ENCODE data around the gene AKT1S1.

Gene AKT1S1

DNA sequence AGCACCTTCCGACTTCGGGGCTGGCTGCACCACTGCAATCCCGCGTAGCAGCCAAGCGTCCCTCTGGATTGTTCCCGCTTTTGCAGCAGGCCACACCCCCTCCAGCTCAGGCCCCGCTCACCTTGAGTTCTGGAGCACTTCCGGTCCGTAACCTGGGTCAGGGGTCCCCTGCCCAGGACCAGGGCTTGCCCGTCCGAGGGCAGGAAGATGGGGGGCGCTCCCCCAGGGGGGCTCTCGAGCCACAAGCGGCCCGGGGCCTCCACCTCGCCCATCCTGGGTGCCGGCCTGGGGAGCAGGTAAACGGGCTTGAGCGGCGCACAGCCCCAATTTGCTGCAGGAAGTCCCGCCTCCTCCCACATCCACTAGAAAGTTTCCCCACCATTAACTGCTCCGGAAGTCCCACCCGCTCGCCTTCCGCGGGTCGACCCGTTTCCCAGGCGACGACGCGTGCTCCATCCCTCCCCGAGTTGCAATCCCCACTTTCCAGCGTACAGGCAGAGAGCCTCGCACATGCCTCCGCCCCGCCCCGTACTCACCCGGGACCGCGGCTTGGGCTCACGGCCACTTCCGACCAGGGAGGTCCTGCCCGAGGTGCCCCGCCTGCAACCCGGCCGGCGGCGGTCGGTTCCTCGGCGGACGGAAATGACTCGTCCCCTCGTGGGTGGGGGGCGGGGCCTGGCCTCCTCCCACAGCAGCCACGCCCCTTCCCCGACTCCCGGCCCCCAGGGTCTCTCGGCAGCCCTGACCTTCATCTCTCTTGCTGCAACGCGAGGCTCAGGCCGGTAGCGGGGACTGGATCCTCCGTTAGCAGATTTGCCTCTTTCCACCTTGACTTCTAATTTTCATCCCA, 10.0 kb downstream of the AKT1S1 start, which contains the start of gene PNKP:
PNKP (minus strand) TSS at position 644 of the 850 bp plus-strand sequence; CDS start at position 272, 372 bp downstream.
- peak; percentile 92 to 95 for DNase-seq

DNA sequence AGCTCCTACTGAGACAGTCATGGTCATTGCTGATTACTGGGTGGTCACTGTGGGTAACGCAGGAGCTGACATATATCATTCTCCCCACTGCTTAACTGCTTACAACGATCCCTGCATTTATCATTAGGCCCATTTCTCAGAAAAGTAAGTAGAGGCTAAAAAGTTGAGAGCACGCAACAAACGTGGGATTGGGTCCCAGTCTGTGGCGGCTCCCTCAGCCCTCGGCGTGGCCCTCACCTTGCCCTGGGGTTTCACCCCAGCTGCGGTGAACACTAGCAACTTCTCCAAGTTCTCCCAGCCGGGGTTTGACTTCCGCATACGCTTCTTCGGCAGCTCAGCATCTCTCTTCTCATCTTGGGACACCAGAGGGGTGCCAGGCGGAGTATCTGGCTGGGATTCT, 12.3 kb downstream of the AKT1S1 start:
- peak in 1 of 2 experiments; percentile 59 for DNase-seq

DNA sequence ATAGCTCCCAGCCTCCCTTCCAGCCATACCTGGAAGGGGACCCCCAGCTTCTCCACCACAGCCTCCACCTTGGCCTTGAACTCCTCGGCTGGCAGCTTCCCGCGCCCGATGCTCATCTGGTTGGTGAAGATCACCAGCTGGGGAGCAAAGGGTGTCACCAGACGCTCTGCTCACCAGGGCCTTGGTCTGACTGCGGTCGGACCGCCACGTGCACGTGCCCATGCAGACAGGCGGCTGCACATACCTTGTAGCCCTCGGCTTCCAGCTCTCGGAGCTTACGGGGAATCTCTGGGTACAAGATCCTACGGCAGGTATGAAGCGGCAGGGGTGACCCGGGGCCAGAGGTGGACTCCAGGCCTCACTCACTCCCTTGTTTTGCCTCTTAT, 13.2 kb downstream of the AKT1S1 start:
- no peak for DNase-seq

DNA sequence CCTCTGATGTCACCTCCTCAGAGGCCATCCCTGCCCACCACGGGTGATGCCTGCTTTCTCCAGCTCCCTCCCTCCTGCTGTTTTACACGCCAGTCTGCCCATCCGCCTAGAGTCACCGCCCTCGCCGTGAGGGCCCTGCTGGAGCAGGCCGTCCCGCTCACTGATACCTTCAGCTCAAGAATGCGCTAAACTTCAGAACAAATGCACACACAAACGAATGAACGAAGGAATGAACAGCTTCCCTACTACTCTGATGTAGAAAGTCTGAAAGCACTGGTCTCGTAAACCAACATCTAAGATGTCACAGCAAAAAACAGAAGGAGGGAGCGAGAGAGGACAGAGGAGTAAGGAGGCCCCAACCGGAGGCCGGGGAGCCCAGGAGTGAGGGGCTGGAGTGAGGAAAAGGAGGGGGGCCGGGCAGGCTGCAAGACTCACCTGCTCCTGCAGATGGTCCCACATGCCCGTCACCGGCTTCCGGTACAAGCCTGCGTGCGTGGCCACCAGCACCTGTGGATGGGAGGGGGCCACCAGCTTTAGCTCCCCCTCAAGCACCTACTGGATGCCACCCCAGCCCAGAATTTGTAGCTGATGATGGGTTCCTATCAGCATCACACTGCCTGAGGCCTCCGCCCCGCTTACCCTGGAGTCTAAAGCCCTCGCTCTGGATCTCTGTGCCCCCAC, 13.8 kb downstream of the AKT1S1 start:
- no peak for DNase-seq

DNA sequence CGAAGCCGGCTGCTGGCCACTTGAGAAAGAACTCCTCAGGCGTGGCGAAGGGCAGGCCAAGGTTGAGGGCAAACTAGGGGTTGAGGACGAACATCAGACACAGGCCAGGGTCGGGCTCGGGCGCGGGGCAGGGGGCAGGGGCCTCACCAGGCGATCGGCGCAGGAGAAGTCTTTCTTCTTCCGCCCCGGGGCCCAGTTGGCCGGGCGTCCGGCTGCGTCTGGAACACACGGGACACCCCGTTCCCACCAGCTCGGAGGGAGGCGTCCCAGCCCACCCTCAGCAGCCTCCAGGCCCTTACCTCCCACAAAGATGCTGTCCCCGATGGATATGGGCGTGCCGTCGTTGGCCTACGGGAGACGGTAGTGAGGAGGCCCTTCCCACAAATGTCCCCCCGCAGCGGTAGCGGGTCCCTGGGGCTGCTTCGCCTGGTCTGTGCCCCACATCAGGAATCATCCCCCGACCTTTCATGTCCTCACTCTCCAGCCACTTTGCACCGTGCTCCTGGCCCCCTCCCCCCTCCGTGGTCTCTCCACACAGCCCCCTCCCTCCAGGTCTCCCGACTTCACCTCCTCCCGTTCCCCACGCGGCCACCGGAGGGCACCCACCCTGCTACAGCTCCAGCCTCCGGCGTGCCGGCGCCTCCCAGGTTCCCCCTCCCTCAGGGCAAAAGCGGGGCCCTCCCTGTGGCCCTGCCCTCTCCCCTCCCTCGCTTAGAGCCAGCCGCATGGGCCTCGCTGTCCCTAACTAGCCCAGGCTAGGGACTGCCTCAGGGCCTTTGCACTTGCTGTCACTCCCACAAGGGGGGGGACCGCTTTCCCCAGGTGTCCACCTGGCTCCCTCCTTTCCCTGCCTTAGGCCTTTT, 14.5 kb downstream of the AKT1S1 start:
- peak; percentile 31 to 36 for DNase-seq

DNA sequence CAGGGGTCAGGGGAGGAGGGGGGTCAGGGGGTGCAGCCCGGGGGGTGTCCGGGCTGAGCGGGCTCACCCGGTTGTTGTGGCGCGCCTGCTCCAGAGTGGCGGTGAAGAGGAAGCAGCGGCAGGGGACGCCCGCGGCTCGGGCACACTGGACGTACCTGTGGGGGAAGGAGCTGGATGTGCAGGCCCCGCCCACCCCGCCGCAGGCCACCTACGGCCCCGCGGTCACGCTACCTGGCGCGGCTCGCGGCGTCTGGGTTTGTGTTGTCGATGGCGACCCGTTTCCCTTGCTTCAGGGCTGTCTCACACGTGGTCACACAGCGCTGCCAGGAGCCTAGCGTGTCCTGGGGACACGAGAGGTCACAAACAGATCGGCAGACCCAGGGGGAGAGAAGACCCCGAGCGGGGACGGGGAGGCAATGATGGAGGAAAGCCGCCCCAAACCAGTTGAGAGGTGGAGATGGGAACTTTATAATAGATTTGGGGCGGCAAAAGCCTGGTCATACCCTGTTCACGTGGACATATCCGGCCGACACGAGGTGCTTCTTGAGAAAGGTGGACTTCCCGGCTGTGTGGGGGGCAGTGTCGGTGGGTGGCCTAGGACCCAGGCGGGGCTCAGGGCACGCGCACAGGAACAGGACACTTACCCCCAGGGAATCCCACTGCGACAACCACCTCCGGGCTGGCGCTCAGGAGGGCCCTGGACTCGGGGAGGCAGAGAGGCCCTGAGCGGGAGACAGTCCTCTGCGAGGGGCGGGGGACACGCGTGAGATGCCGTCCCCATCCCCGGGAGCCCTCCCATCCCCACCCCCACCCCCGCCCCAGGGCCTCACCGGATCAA, 15.4 kb downstream of the AKT1S1 start:
- DNase-seq = no peak

DNA sequence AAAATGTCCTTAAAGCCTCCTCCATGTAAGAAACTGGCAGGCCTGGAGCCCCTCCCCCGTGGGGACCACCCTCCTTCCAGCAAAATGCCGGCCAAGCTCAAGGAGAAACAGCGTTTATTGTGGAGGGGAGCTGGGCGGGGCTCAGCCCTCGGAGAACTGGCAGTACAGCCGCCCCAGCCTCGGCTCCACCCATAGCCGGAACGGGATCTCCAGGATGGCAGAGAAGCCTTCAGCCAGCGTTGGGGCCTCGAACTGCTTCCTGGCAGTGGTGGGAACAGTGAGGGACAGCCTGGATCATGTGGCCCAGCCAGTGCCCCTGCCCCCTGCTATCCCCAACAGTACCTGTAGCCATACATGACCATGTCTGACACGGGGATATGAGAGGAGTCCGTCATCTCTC, 16.0 kb downstream of the AKT1S1 start:
- no peak for DNase-seq

DNA sequence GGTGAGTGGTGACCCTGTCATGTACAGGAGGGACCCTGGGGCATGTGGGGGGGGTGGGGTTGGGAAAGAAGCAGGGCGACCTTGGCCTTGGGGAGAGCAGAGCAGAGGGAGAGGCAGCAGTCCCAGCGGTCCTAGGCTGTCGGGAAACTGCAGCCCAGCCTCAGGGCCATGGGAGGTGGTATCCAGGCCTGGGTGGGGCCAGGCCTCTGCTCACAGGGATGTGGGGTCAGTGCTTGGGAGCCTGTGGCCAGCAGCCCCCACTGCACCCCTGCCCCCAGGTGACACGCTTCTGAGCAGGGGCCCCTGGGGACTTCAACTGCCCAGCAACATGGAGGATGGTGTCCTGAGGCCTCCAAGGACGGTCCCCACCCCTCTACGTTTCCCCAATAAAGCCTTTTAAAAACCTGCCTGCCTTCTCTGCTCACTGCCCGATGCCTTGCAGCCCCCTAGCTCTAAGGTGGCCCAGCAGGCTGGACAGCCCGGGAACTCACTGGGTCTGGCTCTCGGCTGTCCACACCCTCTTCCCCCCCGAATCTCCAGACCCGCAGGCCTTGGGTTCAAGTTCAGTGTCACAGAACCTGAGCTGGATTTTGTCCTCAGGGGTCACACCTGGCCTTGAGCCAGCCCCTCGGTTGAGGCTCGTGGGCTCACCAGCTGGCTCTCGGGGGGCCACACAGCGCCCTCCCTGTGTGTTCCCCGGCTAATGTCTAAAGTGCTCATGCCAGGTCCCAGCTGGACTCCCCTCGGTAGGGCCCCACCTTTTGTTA, 16.6 kb downstream of the AKT1S1 start:
- DNase-seq = no peak

DNA sequence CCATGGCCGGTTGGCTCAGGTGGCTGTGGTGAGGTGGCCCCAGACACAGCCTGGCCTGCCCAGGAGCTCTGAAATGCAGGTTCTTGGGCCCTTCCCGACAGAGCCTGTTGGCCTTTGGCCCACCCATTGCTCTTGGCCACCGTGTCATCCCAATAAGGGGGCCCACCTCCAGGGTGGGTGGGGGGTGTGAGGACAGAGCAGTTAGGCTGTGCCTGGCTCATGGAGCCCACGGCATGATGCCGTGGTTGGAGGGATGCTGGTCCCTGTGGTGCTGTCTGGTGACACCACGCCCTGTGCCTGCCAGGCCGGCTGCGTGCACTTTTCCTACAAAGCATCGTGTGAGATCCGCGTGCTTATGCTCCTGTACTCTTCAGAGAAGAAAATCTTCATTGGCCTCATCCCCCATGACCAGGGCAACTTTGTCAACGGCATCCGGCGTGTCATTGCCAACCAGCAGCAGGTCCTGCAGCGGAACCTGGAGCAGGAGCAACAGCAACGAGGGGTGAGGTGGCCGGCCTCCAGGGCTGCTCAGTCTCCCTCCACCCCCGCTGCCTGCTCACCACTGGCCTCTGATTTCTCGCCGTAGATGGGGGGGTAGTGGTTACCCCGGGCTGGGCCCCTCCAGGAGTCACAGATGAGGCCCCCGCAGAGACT, 17.3 kb downstream of the AKT1S1 start:
- DNase-seq = no peak

DNA sequence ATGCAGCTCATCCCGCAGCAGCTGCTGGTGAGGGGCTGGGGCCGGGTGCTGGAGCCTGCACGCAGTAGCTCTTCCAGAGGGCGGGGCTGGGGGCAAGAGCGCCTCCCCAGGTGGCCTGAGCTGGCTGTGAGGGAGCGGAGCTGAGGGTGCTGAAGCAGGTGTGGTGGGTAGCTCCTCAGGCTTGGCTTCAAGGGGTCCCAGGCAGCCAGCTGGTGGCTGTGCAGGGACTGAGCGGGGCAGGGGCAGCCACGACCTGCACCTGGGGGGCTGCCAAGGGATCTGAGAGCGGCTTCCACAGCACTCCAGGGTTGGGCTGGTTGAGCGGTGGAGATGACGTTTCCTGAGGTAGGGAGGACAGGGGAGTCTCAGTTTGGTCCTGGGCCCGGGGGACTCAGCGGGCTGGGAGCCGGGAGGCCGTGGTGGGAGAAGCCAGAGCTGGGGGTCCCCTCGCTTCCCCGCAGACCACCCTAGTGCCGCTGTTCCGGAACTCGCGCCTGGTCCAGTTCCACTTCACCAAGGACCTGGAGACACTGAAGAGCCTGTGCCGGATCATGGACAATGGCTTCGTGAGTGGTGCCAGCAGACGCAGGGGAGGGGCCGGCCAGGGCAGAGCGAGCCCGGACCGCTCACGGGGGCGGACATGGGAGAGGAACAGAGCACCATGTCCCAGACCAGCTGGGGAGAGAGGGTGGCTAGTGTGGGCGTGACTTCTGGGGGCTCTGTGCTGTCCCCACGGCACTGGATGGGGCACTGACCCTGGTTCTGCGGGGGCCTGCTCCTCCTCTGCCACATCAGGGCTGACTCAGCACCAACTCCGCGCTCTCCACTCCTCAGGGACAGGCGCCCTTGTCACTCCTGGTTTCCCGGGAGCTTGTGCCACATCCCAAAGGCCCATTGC, 18.8 kb downstream of the AKT1S1 start:
- no peak for DNase-seq

DNA sequence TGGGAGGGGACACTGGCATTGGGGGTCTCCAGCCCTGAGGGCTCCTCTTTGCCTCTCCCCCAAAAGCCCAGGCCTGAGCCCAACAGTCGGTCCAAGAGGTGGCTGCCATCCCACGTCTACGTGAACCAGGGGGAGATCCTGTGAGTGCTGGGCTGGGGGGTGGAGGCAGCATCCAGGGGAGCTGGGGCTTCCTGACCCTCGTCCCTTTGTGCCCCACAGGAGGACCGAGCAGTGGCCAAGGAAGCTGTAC, 19.4 kb downstream of the AKT1S1 start:
- no peak for DNase-seq

DNA sequence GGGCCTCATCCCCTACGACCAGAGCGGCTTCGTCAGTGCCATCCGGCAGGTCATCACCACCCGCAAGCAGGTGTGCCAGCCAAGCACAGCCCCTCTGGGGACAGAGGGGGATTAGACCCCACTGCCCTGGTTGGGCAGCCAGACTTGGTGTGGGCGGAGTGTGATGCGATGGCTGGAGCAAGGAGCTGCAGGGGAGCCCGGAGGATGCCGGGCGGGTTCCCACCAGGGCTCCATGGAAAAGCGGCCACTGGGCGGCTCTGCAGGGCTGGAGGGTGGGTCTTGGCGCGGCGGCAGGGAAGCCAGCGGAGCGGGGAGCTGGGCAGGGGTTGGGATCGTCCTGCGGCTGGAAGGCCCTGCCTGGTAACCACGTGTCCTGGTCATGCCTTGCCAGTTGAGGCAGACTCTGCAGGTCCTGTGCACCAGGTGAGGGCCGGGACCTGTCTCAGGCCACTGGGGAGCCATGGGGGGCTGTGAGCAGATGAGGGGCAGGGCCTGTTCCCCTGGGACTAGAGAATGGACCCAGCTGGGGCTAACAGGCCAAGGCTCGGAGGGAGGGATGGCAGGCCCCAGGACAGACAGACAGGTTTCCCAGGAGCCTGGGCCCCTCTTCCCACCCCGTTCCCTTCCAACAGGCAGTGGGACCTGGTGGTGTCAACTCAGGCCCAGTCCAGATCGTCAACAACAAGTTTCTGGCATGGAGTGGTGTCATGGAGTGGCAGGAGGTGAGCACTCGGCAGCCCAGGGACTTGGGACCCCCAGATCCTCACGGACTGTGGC, 19.9 kb downstream of the AKT1S1 start:
- no peak for DNase-seq

DNA sequence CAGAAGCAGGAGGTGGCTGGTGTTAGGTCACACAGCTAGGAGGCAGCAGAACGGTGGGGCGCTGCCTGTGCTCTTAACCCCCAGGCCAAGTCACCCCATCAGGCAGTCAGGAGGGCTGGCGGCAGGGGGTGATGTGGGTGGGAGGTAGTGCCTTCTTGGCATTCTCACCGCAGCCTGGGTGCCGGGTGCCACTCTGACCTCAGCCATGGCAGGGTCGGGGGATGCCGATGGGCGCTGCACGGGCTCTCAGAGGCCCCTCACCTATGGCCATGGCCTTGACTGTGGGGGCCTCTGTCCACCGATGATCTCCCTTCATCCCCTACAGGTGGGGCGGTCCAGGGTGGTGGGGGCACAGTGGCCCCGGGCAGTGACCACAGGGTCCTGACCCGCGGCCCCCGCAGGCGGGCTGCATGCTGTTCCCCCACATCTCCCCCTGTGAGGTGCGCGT, 20.6 kb downstream of the AKT1S1 start:
- DNase-seq = no peak

DNA sequence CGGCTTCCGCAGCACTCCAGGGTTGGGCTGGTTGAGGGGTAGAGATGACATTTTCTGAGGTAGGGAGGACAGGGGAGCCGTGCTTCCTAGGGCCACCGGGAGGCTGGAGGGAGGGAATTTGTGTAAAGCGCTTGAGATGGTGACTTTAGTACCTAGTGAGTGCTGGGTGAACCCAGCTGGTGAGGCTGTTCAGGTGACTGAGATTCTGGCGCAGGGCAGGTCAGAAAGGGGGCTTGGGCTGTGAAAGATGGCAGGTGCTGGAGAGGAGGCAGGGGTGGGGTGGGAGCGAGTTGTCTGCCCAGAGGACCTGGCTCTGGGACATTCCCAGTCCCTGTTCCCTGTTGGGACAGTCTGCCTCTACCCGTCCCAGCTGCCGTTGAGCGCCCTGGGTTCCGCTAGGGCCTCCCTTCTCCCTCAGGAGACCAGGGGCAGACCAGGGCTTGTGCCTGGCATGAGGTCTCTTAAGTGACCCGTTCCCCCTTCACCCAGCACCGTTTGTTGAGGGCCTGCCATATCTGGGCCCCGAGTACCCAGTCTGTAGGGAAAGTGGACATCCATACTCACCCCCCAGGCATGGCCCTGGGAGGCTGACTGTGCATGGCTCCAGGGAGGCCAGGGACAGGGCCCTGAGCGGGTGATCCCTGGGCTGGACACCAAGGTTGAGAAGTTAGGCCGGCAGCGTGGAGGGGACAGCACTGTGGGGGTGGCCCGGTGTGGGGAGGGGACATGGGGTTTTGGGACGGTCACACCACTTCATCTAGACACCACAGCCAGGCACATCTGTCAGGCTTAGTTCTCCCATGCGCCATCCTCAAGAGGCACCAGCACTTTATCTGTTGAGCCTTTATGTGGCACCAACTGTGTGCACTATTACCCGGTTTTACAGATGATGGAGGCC, 21.2 kb downstream of the AKT1S1 start:
- DNase-seq = no peak

DNA sequence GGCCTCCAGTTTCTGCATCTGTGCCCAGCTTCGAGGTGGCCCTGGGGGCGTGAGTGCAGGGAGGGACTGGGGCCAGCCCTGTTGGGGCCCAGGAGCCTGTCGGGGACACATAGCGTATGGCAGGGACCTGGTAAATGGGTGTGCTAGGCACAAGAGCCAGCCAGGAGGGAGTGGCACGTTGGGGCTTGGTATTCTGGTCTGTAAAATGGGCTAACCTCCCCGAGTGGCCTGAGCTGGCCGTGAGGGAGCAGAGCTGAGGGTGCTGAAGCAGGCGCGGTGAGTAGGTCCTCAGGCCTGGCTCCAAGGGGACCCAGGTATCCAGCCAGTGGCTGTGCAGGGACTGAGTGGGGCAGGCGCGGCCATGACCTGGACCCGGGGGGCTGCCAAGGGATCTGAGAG, 21.9 kb downstream of the AKT1S1 start:
- no peak for DNase-seq

DNA sequence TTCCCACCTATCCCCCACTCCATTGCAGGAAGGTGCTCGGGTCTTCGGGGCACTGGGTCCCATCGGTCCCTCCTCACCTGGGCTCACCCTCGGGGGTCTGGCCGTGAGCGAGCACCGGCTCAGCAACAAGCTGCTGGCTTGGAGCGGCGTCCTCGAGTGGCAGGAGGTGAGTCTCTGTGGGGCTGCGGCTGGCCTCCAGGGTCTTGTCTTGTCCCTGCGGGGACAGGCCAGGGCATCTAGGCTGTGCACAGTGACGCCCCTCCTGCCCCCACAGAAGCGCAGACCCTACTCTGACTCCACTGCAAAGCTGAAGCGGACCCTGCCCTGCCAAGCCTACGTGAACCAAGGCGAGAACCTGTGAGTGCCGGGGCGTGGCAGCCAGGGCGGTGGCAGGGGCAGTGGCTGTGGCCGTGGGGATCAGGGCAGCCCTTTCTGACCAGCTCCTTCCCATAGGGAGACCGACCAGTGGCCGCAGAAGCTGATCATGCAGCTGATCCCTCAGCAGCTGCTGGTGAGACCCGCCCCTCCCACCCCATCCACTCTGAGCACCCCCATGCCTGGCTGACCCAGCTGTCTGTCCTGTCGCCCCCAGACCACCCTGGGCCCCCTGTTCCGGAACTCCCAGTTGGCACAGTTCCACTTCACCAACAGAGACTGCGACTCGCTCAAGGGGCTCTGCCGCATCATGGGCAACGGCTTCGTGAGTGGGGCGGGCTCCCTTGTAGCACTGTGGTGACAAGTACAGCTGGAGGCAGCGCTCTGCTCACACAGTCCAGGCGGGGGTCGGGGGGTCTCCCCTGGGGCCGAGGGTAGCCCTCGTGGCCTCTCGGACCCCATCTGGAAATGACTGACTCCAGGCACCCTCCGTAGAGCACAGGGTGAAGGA, 22.5 kb downstream of the AKT1S1 start:
- no peak for DNase-seq

DNA sequence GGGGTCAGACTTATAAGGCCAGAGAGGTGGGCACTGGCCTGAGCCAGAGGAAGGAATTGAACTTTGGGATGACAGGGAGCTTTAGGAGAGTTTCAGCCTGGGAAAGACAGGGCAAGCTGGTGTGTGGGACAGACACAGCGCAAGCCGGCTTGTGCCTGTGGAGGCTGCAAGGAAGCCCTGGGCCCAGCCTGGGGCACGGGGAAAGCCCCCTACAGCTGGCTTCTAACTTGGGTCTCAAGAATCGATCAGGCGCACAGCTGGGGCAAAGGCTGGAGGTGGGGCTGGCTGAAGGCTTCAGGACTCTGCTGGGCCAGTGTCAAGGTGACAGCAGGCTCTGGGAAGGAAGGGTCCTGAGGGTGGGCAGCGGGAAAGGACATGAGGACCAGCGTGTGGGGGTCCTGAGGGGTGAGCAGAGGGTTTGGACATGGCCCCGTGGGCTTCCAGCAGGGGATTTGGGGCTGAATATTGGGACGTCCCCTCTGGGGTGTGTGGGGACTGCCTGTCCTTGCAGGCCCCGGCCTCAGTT, 23.2 kb downstream of the AKT1S1 start:
- DNase-seq = no peak
